Stimulated activated CD4-positive, alpha-beta T cell treated with anti-CD3 and anti-CD28 coated beads, Interleukin-1b, Interleukin-23, amount 100 ng/mL, for 1 hour (primary cell): Measurements from ENCODE around the gene ZC3H4.

Experiments used
- DNase-seq, 2 donors: peaks; one replicate each; pipeline ENCODE4 v3.0.0-alpha.2; 2020; ENCODE audit warnings: low read depth in 2 of 2

ZC3H4 gene

DNA sequence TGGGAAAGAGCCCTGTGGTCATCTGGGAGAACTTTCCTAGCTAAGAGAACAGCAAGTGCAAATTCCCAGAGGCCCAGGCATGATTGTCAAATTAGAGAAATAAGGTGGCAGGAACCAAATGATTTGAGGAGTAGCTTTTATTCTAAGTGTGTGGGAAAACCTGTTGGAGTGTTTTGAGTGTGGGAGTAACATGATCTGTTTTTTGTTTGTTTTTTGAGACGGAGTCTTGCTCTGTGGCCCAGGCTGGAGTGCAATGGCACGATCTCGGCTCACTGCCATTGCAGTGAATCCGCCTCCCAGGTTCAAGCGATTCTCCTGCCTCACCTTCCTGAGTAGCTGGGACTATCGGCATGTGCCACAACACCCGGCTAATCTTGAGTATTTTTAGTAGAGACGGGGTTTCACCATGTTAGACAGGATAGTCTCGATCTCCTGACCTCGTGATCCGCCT is 19.5 kb upstream of the ZC3H4 start:
- DNase-seq = no peak

GRCh38 chr19:47132194-47132852 is 18.7 kb upstream of the ZC3H4 start:
- no peak for DNase-seq

- peak; percentile 73 to 96 for DNase-seq
These were observed 17.1 kb upstream of the ZC3H4 start, which contains the start of gene SAE1 for GRCh38 chr19:47130589-47131227. Gene SAE1, plus strand, starts transcription at chr19:47130835. Its CDS starts 96 bp downstream, at chr19:47130931.

DNA sequence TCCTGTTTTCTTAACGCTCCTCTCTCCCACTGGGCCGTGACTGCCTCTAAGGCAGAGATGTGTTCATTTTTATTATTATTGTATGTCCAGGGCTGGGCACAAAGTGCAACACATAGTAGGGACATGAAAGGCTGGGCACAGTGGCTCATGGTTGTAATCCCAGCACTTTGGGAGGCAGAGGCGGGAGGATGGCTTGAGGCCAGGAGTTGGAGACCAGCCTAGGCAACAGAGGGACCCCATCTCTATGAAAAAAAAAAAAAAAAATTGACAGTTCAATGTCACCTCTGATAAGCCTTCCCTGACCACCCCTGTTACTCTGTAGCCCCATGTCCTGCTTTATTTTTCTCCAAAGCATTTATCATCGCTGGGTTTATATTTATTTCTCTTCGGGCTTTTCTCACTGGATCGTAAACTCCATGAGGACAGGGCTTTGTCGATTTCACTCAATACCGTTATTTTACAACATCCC is 16.6 kb upstream of the ZC3H4 start:
- no peak for DNase-seq

GRCh38 chr19:47129579-47129978 is 16.0 kb upstream of the ZC3H4 start:
- DNase-seq = no peak

- DNase-seq = no peak
These were observed 12.0 kb upstream of the ZC3H4 start for GRCh38 chr19:47125669-47125938.

DNA sequence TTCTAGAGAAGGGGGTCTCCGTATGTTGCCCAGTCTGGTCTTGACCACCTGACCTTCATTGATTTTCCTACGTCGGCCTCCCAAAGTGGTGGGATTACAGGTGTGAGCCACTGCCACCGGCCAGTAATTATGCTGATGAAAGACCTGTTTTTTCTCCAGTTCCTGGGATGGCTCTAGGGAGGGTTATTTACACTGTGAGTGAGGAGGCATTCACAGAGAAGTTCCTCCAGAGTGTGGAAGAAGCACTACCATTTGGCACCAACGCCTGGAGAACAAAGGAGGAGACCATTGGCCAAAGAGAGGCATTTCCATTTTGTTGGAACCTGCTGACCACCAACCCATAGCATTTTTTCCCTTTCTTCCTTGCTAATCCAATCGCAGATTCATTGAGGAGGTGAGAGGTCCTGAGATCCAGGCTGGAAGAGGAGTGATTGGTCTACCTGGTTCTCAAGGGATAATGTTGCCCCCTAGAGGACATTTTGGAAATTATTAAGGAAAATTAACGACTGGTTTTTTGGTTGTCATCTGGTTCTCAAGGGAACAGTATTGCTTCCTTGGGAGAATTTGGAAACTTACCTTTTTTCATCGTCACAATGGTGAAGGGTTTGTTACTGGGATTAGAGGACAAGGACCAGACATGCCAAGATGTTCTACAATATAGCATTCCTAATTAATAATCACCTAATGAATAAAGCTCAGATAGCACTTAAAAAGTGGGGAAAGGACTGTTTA is 11.5 kb upstream of the ZC3H4 start:
- DNase-seq = no peak

DNA sequence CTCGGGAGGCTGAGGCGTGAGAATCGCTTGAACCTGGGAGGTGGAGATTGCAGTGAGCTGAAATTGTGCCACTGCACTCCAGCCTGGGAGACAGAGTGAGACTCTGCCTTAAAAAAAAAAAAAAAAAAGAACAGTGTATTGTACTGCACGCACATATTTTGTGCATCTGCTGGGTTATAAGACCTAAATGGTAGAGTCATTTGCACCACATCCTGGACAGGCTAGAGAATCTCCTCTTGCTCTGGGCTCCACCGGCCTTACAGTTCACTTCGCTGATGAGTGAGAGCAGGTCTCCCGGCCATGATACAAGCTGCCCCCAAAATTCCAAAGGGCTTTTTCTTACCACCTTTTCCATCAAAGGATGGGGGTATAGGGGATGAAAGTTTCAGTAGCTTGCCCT is 9.8 kb upstream of the ZC3H4 start:
- no peak for DNase-seq

DNA sequence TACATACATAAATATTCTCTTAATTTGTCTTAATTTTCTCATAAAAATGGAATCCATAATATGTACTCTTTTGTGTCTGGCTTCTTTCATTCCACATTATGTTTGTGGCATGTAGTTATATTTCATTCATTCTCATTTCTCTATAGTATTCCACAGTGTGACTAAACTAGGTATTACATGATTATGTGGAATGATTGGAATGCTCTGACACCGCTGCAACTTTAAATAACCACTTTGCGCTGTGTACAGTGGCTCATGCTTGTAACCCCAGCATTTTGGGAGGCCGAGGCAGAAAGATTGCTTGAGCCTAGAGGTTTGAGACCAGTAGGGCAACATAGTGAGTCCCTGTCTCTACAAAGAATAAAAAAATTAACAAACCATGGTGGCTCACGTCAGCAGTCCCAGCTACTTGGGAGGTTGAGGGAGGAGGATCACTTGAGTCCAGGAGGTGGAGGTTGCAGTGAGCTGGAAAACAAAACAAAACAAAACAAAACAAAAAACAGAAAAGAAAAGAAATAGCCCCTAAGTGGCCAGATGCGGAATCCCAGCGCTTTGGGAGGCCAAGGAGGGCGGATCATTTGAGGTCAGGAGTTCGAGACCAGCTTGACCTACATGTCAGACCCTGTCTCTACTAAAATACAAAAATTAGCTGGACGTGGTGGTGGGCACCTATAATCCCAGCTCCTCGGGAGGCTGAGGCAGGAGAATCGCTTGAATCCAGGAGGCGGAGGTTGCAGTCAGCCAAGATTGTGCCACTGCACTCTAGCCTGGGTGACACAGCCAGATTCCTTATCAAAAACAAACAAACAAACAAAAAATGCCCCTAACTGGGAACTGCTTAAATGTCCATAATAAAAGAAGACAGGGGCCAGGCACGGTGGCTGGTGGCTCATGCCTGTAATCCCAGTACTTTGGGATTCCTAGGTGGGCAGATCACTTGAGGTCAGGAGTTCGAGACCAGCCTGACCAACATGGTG is 9.1 kb upstream of the ZC3H4 start:
- DNase-seq = no peak

DNA sequence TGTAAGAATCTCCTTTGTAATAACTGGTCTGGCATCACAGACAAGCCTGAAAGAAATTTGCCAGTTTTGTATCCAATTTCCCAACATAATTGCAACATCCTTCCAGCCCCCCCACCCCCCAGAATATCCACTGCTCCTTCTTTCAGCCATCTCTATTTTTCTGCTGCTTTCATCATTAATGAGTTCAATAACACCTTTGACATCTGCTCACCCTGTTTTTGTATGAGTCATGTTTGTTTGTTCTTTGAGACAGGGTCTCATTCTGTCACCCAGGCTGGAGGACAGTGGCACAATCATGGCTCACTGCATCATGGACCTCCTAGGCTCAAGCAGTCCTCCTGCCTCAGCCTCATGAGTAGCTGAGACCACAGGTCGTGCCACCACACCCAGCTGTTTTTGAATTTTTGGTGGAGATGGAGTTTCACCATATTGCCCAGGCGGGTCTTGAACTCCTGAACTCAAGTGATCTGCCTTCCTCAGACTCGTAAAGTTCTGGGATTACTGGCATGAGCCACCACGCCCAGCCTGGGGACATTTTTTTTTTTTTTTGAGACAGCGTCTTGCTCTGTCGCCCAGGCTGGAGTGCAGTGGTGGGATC is 7.0 kb upstream of the ZC3H4 start:
- no peak for DNase-seq

DNA sequence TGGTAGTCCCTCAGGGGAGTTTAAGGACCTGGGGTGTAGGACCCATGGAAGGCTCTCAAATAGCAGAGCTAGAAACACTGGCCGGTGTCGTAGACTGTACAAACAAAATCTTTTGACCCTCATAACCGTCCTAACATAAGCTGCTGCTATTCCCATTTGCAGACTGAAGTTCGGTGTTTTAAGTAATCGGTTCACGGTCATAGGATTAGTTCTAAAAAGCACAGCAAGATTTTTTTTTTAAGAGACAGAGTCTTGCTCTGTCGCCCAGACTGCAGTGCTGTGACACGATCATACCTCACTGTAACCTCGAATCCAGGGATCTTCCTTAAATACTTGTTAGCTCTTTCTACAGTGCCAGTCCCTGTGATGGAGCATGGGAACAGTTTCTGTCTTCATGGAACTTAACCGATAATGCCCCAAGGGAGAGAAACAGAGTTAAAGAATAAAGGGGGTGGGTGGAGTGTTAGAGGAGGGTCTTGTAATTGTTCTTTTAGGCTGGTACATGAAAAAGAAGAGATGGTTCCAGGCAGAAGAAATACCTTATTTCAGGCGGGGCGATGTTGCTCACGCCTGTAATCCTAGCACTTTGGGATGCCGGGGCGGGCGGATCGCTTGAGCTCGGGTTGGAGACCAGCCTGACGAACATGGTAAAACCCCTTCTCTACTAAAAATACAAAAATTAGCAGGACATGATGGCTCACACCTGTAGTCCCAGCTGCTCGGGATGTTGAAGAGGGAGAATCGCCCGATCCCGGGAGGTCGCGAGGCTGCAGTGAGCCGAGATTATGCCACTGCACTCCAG is 475 bp upstream of the ZC3H4 start:
- no peak for DNase-seq

DNA sequence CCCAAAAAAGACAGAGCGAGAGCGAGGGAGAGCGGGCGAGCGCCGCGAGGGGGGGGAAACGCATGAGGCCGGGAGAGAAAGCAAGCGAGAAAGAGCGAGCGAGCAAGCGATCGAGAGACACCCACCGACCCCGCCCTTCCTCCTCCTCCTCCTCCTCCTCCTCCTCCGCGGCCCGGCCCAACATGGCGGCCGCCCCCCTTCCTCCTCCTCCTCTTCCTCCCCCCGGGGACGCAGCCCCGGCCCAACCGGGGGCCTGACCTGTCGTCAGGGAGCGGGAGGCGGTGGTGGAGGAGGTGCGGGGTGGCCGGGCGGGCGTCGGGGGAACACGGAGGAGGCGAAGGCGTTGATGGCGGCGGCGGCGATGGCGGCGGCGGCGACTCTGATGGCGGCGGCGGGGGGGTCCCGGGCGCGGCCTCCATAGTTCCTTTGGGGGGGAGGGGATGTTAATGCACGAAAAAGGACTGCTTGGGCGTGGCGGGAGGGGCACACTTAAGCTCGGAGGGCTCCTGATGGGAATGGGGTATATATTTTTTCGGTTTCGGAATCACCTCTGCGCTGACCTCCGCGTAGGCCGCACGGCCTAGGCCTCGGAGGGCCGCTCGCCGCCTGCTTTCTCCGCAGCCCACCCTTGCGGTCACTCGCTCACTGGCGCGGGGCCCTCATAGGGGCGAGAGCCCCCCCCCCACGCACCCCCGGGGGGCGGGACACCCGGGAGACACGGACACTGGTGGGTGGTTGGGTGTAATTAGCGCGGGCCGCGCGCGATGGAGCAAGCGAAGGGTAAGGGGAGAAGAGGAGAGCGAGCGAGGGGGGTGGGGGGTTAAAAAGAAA is 1.2 kb downstream of the ZC3H4 start:
- DNase-seq = peak; percentile 73 to 83

DNA sequence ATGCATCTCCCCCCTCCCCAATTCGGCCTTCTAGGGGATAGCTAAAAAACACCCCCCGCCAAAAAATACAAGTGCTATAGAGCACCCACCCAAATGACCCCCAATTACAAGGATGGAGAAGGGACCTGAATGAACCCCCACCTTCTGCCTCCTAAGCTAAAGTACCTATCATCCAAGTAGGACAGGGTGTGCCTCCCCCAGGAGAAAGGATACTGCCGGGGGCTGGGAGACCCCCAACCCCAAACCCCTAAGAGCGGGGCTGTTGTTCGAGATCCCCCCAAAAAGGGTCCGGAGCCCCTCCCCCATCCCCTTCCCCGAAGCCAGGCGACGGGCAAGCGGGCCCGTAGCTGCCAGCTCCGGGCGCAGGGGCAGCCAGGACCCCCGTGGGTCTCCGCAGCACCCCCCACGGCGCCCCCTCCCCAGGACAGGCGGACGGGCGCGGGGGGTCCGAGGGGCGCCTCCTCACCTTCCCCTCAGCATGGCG is 1.9 kb downstream of the ZC3H4 start:
- no peak for DNase-seq

- no peak for DNase-seq
These were observed 2.5 kb downstream of the ZC3H4 start for GRCh38 chr19:47111006-47111621.

GRCh38 chr19:47110521-47111005 is 3.0 kb downstream of the ZC3H4 start:
- DNase-seq = peak in 1 of 2 donors; percentile 30

GRCh38 chr19:47109541-47110375 is 3.8 kb downstream of the ZC3H4 start:
- no peak for DNase-seq

DNA sequence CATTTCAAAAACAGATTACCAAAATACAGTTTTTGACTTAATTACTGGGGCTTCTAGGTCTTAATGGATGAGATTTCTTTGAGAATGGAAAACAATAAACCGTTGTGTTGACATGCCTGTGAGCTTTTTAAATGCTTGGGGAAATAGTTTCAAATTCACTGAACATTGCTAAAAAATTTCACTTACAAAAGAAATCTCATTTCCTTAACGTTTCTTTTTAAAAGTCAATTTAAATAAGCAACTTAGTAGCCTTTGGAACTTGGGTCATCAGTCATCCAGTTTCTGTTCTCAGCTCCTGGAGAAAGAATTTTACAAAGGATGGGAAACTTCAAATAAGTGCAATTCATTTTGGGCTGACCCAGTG is 4.4 kb downstream of the ZC3H4 start:
- DNase-seq = no peak
